ENCODE measurements around the gene OBSCN.

- TF ChIP-seq CTCF (conservative IDR thresholded peaks at IDR 0.05; ENCODE audit: low read length) (no peak), EZH2phosphoT487 (IDR thresholded peaks at IDR 0.05; ENCODE audit: borderline replicate concordance) (no peak)
Observed at GRCh38 chr1:228210076-228210651, 2.3 kb downstream of the OBSCN start.
